ENCODE measurements around the gene KCNMA1. TPM values are rescaled to one million over a fixed set of nuclear protein-coding genes. Genes with fewer than 3 reads are reported as not detected.

Gene KCNMA1
- total RNA-seq, 2 experiments from 2014 or later = not detected

GRCh38 chr10:77007834-77008233, 629.8 kb downstream of the KCNMA1 start:
- Mint-ChIP-seq H3K4me1 (ENCODE audit: low read depth) (no peaks in the 10 kb centered on the region), H3K4me3 (no peak overlapping the region), H3K36me3 (no peaks in the 10 kb centered on the region), H3K9me3 (no peaks in the 10 kb centered on the region), H3K27me3 (no peaks in the 10 kb centered on the region), H3K27ac (no peak overlapping the region)
- CTCF ChIA-PET = no interaction called here
- DNase-seq = no peak
- intact Hi-C loops (cut with micrococcal nuclease) = no loop called here
- POLR2A ChIA-PET = no interaction called here

GRCh38 chr10:77006836-77007511, 630.6 kb downstream of the KCNMA1 start:
- ChIA-PET CTCF (interaction anchor here (1.1 kb wide), 1 partner anchor 27 kb away, joined by 3 read pairs; no protein-coding TSS in a partner anchor), POLR2A (no interaction called here)
- no peaks in the 10 kb centered on the region for H3K9me3 Mint-ChIP-seq

GRCh38 chr10:77005871-77006270, 631.7 kb downstream of the KCNMA1 start:
- no peak for DNase-seq
- Mint-ChIP-seq H3K27ac (no peak overlapping the region), H3K27me3 (no peaks in the 10 kb centered on the region), H3K36me3 (no peaks in the 10 kb centered on the region), H3K4me3 (no peak overlapping the region), H3K4me1 (ENCODE audit: low read depth) (no peaks in the 10 kb centered on the region), H3K9me3 (no peaks in the 10 kb centered on the region)
- CTCF ChIA-PET = interaction anchor here (0.7 kb wide), 1 partner anchor 279 kb away, joined by 3 read pairs; no protein-coding TSS in a partner anchor
- POLR2A ChIA-PET = no interaction called here
- intact Hi-C loops (cut with micrococcal nuclease) = no loop called here

More at GRCh38 chr10:77006836-77007511, 630.6 kb downstream of the KCNMA1 start:
- DNase-seq = no peak
- intact Hi-C loops (cut with micrococcal nuclease) = no loop called here
- Mint-ChIP-seq H3K36me3 (no peaks in the 10 kb centered on the region), H3K27me3 (no peaks in the 10 kb centered on the region), H3K4me3 (no peak overlapping the region), H3K27ac (no peak overlapping the region), H3K4me1 (ENCODE audit: low read depth) (no peaks in the 10 kb centered on the region)

GRCh38 chr10:77004917-77005564, 632.6 kb downstream of the KCNMA1 start:
- intact Hi-C loops (cut with micrococcal nuclease) = no loop called here
- Mint-ChIP-seq H3K4me3 (no peak overlapping the region), H3K27me3 (no peaks in the 10 kb centered on the region), H3K9me3 (no peaks in the 10 kb centered on the region), H3K36me3 (no peaks in the 10 kb centered on the region), H3K27ac (no peak overlapping the region), H3K4me1 (ENCODE audit: low read depth) (no peaks in the 10 kb centered on the region)
- ChIA-PET CTCF (interaction anchor here (0.6 to 1.0 kb wide), 5 partner anchors 8 to 1977 kb away, joined by 3 to 5 read pairs (median 4); no protein-coding TSS in a partner anchor), POLR2A (no interaction called here)
- no peak for DNase-seq

- Mint-ChIP-seq H3K27me3 (no peaks in the 10 kb centered on the region), H3K4me1 (ENCODE audit: low read depth) (no peaks in the 10 kb centered on the region), H3K27ac (no peak overlapping the region), H3K9me3 (no peaks in the 10 kb centered on the region), H3K36me3 (no peaks in the 10 kb centered on the region), H3K4me3 (no peak overlapping the region)
- intact Hi-C loops (cut with micrococcal nuclease) = no loop called here
- DNase-seq = no peak
- ChIA-PET CTCF (interaction anchor here (0.6 kb wide), 1 partner anchor 1228 kb away, joined by 3 read pairs; no protein-coding TSS in a partner anchor), POLR2A (no interaction called here)
These were observed 634.7 kb downstream of the KCNMA1 start for GRCh38 chr10:77002872-77003271.

- Mint-ChIP-seq H3K27me3 (no peaks in the 10 kb centered on the region), H3K4me1 (ENCODE audit: low read depth) (no peaks in the 10 kb centered on the region), H3K27ac (no peak overlapping the region), H3K4me3 (no peak overlapping the region), H3K36me3 (no peaks in the 10 kb centered on the region), H3K9me3 (no peaks in the 10 kb centered on the region)
- no peak for DNase-seq
- ChIA-PET POLR2A (no interaction called here), CTCF (no interaction called here)
- intact Hi-C loops (cut with micrococcal nuclease) = no loop called here
These were observed 636.4 kb downstream of the KCNMA1 start for GRCh38 chr10:77001206-77001605.

- Mint-ChIP-seq H3K9me3 (no peaks in the 10 kb centered on the region), H3K27me3 (no peaks in the 10 kb centered on the region), H3K4me3 (no peak overlapping the region), H3K4me1 (ENCODE audit: low read depth) (no peaks in the 10 kb centered on the region), H3K27ac (no peak overlapping the region), H3K36me3 (no peaks in the 10 kb centered on the region)
- intact Hi-C loops (cut with micrococcal nuclease) = no loop called here
- ChIA-PET CTCF (no interaction called here), POLR2A (no interaction called here)
- no peak for DNase-seq
These were observed 639.2 kb downstream of the KCNMA1 start for GRCh38 chr10:76998451-76998850.

GRCh38 chr10:76997631-76998030, 640.0 kb downstream of the KCNMA1 start:
- intact Hi-C loops (cut with micrococcal nuclease) = no loop called here
- DNase-seq = no peak
- CTCF ChIA-PET = no interaction called here
- Mint-ChIP-seq H3K36me3 (no peaks in the 10 kb centered on the region), H3K27ac (no peak overlapping the region), H3K27me3 (no peaks in the 10 kb centered on the region), H3K9me3 (no peaks in the 10 kb centered on the region), H3K4me1 (ENCODE audit: low read depth) (no peaks in the 10 kb centered on the region), H3K4me3 (no peak overlapping the region)
- POLR2A ChIA-PET = no interaction called here

GRCh38 chr10:76995023-76995422, 642.6 kb downstream of the KCNMA1 start:
- no peaks in the 10 kb centered on the region for H3K9me3 Mint-ChIP-seq
- CTCF ChIA-PET = no interaction called here
- H3K27ac Mint-ChIP-seq = no peak overlapping the region
- H3K4me3 Mint-ChIP-seq = no peak overlapping the region
- DNase-seq = no peak
- H3K36me3 Mint-ChIP-seq = no peaks in the 10 kb centered on the region
- POLR2A ChIA-PET = no interaction called here
- intact Hi-C loops (cut with micrococcal nuclease) = no loop called here
- H3K27me3 Mint-ChIP-seq = no peaks in the 10 kb centered on the region
- no peaks in the 10 kb centered on the region for H3K4me1 Mint-ChIP-seq (ENCODE audit: low read depth)

GRCh38 chr10:76993213-76993612, 644.4 kb downstream of the KCNMA1 start:
- CTCF ChIA-PET = interaction anchor here (1.5 kb wide), 1 partner anchor 9 kb away, joined by 9 read pairs; no protein-coding TSS in a partner anchor
- Mint-ChIP-seq H3K27ac (no peak overlapping the region), H3K4me1 (ENCODE audit: low read depth) (no peaks in the 10 kb centered on the region), H3K4me3 (no peak overlapping the region), H3K36me3 (no peaks in the 10 kb centered on the region), H3K9me3 (no peaks in the 10 kb centered on the region), H3K27me3 (no peaks in the 10 kb centered on the region)
- POLR2A ChIA-PET = no interaction called here
- intact Hi-C loops (cut with micrococcal nuclease) = no loop called here
- no peak for DNase-seq

- Mint-ChIP-seq H3K36me3 (no peaks in the 10 kb centered on the region), H3K4me3 (no peak overlapping the region), H3K9me3 (no peaks in the 10 kb centered on the region), H3K27ac (no peak overlapping the region), H3K27me3 (no peaks in the 10 kb centered on the region), H3K4me1 (ENCODE audit: low read depth) (no peaks in the 10 kb centered on the region)
- POLR2A ChIA-PET = no interaction called here
- no peak for DNase-seq
- CTCF ChIA-PET = interaction anchor here (1.5 kb wide), 1 partner anchor 9 kb away, joined by 9 read pairs; no protein-coding TSS in a partner anchor
- intact Hi-C loops (cut with micrococcal nuclease) = no loop called here
These were observed 645.1 kb downstream of the KCNMA1 start for GRCh38 chr10:76992467-76992866.

GRCh38 chr10:76991621-76992020, 646.0 kb downstream of the KCNMA1 start:
- no peaks in the 10 kb centered on the region for H3K27me3 Mint-ChIP-seq
- no peaks in the 10 kb centered on the region for H3K36me3 Mint-ChIP-seq
- H3K9me3 Mint-ChIP-seq = no peaks in the 10 kb centered on the region
- ChIA-PET POLR2A (no interaction called here), CTCF (no interaction called here)
- DNase-seq = no peak
- intact Hi-C loops (cut with micrococcal nuclease) = no loop called here
- no peaks in the 10 kb centered on the region for H3K4me1 Mint-ChIP-seq (ENCODE audit: low read depth)
- H3K4me3 Mint-ChIP-seq = no peak overlapping the region
- no peak overlapping the region for H3K27ac Mint-ChIP-seq

GRCh38 chr10:76990561-76990960, 647.0 kb downstream of the KCNMA1 start:
- H3K4me1 Mint-ChIP-seq (ENCODE audit: low read depth) = no peaks in the 10 kb centered on the region
- no peak for DNase-seq
- no peaks in the 10 kb centered on the region for H3K36me3 Mint-ChIP-seq
- POLR2A ChIA-PET = no interaction called here
- no peaks in the 10 kb centered on the region for H3K9me3 Mint-ChIP-seq
- H3K27me3 Mint-ChIP-seq = no peaks in the 10 kb centered on the region
- CTCF ChIA-PET = no interaction called here
- intact Hi-C loops (cut with micrococcal nuclease) = no loop called here
- no peak overlapping the region for H3K27ac Mint-ChIP-seq
- H3K4me3 Mint-ChIP-seq = no peak overlapping the region

Data from activated CD4-positive, alpha-beta memory T cell treated with anti-CD3 and anti-CD28 coated beads for 36 hours (primary cell).